ENCODE measurements around the gene ATP2B3.

- TF ChIP-seq GATA3 (IDR thresholded peaks at IDR 0.05; ENCODE audit: low read depth, low read length) (no peak), GATA2 (IDR thresholded peaks at IDR 0.05; ENCODE audit: low read depth, low read length) (no peak)
These were observed 39.5 kb upstream of the ATP2B3 start for GRCh38 chrX:153477901-153478300.
